GM19193 (cell line): ENCODE data around the gene KCNJ1.

ENCODE experiments used
- POLR2A ChIP-seq: IDR thresholded peaks from 4 replicates; pipeline ENCODE4 v1.6.1; 2011; ENCODE audit not compliant: insufficient read depth, insufficient read length; ENCODE audit errors: extremely low read depth

KCNJ1 gene

GRCh38 chr11:128904656-128905344 lies 37.7 kb upstream of the KCNJ1 start:
- TF ChIP-seq POLR2A: no peak

GRCh38 chr11:128904303-128904655 lies 37.2 kb upstream of the KCNJ1 start:
- TF ChIP-seq POLR2A: no peak

DNA sequence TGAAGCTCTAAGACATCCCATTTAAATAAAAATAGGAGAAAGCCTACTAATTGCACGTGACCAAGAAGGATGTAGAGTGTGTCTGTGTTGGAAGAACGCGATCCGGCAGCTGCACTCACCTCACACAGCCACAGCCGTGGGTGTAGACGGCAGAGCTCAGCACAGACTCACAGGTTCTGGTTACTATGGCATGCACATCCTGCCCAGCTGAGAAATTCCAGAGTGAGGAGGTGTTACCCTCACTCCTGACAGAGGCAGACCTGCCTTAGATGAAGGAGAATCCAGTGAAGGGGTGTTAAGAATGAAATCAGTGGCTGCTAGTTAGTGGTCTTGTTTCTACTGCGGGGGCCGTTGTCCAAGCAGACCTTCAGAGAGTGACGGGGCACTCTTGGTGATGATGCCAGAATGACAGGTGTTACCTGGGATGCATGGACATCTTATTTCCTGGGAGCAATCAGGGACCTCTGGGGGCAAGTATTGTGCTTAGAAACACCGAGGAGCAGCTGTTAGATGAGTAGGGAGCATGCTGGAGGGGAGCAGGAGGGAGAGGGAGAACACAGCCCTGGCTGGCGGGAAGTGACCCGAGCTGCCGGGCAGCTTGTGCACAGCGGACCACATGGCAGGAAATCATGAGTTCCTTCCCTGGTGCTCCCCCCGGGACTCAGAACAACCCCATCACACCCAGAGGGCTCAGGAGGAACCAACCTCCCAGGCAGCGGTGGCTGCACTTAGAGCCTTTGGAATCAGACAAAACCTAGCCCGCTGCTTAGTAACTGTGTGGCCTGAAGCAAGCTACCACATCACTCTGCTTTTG lies 36.4 kb upstream of the KCNJ1 start:
- no peak for TF ChIP-seq POLR2A

GRCh38 chr11:128902515-128903066 lies 35.5 kb upstream of the KCNJ1 start:
- TF ChIP-seq POLR2A: no peak

DNA sequence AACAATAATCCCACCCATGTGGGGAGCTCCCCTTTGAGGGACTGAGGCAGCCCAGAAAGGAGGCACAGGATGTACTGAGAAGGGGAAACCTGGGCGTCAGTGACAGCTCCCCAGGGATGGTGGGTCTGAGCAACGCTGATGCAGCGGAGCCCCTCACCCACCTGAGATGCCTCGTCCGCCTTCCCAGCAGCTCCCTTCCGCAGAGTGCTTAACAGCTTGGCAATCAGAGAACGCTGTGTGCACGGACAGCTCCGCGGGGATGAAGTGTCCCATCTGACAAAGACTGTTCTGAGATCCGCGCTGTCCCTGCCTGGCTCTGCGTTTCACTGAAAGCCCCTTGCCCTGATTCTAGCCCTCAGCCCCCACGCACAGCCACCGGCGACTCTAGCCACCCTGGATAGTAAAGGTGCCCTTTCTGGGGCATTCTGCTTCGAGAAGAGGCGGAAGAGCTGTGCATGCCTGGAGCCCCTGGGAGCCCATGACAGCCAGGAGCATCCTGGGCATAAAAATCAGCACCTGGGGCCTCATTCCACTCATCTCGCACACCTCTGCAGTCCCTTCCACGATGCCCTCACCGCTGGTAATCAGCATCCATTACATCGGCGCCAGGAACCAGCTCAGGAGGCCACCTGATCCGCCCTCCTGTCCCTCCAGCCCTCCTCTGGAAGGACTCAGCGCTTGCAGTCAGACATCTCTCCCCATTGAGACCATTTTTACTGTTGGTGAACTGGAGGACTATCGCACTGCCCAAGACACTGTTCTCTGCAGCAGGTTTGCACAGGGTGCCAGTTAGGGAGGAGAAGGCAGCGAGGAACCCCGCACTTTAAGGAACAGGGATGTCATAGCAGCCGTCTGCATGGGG lies 34.8 kb upstream of the KCNJ1 start:
- TF ChIP-seq POLR2A: no peak

- TF ChIP-seq POLR2A: no peak
These were observed 33.4 kb upstream of the KCNJ1 start for GRCh38 chr11:128900468-128900867.

DNA sequence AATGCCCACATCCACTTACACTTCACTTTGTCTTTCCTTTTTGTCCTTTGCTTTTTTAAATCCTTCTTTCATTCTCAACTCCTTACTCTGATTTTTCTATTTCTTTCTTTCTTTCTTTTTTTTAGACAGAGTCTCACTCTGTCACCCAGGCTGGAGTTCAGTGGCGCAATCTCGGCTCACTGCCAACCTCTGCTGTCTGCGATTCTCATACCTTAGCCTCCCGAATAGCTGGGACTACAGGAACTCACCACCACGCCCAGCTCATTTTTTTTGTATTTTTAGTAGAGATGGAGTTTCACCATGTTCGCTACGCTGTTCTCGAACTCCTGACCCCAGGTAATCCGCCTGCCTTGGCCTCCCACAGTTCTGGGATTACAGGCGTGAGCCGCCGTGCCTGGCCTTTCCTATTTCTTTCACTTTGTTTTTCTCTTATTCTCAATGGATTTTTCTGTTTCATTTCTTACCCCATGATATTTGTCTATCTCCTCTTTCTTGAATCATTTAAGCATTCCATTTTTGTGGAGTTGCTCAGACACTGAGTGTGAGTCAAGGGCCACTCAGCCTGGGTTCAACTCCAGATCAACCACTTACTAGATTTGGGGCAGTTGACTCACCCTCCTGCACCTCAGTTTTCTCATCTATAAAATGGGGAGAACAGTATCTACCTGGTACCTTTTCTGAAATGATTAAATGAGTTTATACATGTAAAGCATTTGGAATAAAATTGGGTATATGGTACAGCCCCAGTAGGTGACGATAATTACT lies 31.7 kb upstream of the KCNJ1 start:
- no peak for TF ChIP-seq POLR2A

- TF ChIP-seq POLR2A: no peak
These were observed 30.7 kb upstream of the KCNJ1 start for GRCh38 chr11:128897826-128898225.

DNA sequence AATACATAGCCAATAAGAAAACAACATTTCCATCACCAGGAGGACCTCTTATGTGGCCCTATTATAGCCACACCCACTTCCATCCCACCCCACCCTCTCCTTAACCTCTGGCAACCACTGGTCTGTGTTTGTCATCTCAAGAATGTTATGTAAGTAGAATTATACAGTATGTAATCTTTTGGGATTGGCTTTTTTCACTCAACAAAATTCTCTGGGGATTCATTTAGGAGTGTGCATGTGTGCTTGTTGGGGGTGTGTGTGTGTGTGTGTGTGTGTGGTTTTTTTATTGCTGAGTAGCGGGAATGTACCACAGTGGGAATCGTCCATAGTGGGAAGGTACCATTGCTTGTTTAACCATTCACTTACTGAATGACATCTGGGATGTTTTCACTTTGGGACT lies 29.3 kb upstream of the KCNJ1 start:
- TF ChIP-seq POLR2A: no peak

- TF ChIP-seq POLR2A: no peak
These were observed 28.4 kb upstream of the KCNJ1 start for GRCh38 chr11:128895526-128895925.

- TF ChIP-seq POLR2A: no peak
These were observed 27.6 kb upstream of the KCNJ1 start for GRCh38 chr11:128894685-128895084.

DNA sequence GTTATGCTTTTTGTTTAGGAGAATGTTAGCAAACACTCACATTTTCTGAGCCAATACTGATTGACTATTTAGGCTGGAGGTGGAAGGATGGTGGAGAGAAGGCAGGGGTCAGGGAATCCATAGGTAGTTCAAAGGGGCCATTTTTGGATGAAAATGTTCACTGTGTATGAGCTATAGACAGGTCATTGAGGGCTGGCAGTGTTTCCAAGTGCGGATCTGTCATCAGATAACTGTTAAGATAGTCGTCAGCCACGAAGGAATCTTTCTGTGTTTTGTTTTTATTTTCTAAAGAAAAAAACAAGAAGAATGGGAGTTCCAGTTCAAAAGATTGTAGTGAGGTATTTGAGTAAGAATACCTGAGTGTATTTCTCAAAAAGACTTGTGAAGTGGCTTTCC lies 27.2 kb upstream of the KCNJ1 start:
- no peak for TF ChIP-seq POLR2A

DNA sequence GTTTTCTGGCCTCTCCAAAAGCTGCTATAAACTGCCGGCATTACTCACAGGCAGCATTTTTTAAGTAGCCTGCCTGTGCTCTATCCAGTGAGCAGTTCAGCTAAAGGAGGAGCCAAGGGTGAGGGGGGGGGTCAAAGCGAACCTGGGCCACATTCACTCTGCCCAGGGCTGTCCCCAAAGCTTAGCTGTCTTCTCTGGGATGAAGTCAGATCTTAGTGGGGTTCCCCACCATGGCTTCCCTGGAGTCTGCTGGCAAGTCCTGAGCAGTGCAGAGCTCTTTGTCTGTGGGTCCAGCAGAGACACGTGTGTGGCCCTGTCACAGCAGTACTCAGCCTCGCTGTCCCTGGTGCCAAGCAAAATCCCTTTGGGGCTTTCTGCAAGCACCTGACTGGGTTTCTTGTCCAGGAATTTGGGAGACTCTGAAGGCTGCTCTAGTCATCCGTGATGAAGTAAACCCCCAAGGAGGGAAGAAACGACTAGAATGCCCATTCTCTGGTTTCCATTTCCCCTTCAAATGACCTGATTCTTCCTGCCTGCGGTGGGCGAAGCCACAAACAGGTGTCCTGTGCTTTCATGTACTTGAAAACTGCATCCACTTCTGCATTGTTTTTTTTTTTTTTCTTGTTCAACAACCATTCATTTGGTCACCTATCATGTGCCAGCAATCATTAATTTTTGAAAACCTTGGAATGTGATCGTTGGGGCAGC lies 26.6 kb upstream of the KCNJ1 start:
- TF ChIP-seq POLR2A: no peak
